GM15510 (cell line): Measurements from ENCODE around the gene PTEN.

Experiments
- POLR2A ChIP-seq: IDR thresholded peaks from 3 replicates; pipeline ENCODE4 v1.6.1; 2011; ENCODE audit warnings: borderline replicate concordance; ENCODE audit not compliant: insufficient read length; ENCODE audit errors: extremely low read depth

PTEN gene

DNA sequence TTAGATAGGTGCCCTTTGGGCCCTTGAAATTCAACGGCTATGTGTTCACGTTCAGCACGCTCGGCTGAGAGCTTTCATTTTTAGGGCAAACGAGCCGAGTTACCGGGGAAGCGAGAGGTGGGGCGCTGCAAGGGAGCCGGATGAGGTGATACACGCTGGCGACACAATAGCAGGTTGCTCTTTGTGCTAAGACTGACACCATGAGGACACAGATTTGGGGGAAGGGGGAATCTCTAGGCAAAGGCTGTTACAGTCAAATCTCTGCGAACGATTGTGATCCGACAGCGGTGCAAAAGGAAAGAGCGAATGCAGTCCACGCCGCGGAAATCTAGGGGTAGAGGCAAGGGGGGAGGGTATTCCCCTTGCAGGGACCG, 759 bp upstream of the PTEN start:
- no peak for TF ChIP-seq POLR2A

DNA sequence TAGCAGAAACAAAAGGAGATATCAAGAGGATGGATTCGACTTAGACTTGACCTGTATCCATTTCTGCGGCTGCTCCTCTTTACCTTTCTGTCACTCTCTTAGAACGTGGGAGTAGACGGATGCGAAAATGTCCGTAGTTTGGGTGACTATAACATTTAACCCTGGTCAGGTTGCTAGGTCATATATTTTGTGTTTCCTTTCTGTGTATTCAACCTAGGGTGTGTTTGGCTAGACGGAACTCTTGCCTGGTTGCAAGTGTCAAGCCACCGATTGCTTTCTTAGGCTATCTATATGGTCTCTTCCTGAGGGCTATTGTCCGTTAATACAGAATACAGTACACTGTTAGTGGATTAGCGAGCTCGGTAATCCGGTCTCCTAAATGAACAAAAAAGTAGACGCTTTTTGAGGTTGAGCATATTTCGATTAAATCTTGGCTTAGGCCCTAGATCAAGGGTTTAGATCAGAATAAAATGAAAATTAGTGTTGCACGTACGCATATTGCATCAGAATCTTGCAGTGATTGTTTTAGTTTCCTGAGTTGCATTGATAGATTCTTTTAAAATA, 1.2 kb downstream of the PTEN start:
- TF ChIP-seq POLR2A = peak; percentile 6

DNA sequence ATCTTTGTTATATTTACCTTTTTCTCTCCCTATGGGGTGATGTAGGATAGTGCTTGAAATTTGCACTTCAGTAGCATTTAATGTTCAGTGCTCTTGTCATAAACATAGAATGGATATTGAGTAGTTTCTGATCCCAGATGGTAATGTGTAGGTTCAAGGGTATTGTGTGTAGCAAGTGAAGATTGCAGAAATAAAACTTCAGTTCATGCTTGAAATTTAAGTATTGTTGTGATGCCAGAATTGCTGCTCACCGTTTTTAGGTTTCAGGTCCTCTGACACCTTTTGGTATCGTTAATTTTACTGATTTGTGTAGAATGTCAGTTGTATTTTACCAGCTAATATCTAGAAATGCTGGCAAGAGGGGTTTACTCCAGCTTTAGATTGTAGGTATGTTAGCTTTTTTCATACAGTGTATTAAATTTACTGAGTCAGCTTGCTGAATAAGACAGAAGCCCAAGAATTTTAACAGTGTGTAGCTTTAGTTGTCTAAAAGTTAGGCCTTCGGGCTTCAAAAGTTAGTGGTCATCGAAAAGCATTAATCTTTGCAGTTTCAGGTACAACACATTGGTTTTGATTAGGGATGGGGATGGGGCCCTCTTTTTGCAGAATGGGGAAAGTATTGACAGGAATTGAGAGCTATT, 1.9 kb downstream of the PTEN start:
- no peak for TF ChIP-seq POLR2A

DNA sequence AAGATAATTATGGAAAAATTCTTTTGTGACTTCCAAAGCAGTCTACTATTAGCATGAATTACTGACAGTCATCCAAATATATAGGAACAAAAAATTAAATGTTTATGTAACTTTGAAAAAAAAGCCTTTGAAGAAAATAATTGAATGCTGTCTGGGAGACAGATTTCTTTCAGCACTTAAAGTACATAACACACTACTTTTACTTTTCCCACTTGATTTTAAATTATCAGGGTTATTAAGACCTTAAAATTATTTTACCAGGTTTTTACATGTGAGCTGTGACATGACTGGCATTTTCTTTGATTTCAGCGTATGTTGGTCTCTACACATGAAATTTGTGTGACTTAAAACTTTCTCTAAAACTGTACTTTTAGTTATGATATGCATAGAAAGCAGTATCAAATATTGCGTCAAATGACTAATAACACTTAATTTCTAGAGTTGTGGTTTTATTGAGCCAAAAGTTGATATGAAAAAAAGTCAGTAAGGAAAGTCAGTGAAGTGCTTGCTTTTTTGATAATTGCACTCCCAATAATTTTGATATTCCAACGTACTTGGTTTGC, 3.1 kb downstream of the PTEN start:
- TF ChIP-seq POLR2A = no peak

DNA sequence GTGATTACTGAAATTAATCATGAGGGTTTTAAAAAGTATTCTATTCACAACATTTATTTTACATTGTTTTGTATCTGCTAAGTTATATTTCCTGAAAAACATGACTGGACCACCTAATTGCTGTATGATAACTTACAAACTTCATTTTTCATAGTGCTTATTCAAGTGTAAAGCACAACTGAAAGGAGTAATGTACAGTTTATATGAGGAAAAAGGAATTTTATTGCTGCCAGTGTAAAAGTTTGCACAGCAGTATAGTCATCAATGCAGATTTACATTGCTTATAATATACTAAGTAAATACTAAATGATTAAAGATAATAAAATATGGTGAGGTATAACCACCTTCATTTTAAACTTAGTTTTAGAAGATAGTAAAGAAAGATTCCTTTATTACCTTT, 4.0 kb downstream of the PTEN start:
- TF ChIP-seq POLR2A = no peak

DNA sequence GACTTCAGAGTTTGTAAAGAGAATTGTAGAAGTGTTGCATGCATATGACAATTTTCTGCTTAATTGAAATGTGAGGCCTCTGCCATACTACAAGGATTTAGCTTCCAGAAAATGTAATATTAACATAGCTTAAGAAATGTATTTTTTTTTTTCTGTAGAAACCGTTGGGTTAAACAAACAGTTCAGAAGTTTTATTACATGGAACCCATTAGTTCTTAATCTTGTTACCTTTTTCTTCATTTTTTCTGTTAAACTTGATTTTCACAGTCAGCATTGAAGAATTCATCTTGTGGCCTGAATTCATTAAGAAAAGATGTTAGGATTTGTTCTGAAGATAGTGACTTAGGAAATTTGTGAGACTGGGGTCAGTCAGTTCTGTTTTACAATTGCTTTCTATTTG, 4.9 kb downstream of the PTEN start:
- no peak for TF ChIP-seq POLR2A

DNA sequence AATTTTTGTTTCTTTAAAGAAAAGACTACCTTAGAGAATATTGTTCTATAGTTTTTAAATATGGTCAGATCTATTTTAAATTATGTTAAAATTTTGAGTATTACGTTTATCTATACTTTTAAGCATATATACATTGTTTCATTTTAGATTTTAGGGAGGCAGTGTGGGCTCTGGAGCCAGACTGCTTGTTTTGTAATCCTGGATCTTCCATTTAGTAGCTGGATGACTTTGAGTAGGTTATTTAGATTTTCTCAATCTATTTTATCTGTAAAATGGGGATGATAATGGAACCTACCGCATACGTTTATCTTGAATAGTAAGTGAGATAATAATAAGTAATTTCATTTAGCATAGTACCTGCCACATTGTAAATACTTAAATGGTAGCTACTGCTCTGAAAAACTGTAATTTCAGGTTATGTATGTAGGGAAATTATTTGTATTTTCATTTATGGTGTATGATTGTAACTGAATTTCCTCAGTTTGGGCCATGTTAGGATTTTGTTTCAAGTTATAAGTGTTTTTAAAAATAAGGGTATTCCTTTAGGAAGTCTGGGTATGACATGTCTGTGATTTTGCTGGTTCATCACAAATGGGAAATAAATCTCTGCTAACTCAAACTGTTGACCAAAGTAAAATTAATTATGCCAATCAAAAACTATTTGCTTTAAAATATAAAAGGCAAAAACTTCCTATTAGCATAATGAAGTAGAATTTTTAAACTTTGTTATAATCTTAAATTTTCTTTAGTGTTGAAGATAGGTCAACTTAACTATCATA, 6.5 kb downstream of the PTEN start:
- TF ChIP-seq POLR2A = no peak

DNA sequence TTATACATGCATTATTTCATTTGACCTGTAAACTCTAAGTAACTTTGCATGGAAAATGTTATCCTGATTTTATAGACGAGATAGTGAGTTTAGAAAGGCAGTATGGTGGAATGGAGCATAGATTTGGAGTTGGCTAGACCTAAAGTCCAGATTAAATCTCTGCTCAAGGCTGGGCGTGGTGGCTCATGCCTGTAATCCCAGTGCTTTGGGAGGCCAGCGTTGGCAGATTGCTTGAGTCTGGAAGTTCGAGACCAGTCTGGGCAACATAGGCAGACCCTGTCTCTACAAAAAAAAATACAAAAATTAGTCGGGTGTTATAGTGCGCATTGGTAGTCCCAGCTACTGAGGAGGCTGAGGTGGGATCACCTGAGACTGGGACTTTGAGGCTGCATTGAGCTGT, 9.4 kb downstream of the PTEN start:
- TF ChIP-seq POLR2A = no peak

DNA sequence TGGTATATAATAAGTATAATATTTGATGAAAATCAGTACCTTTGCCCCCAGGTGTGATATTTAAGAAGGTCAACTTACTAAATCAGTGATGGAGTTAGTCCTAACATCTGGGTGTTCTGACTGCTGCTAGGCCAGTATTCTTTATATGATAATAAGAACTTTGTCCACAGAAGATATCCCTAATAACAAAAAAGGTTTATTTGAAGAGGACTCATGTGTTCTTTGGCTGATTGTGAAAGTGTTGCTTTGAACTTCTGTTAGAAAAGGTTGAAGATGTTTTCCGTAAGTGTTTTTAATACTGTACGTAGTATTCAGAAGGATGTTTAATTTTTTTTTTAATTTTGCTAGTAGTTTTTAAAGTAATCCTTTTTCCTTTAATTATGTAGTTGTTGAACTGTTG, 10.2 kb downstream of the PTEN start:
- TF ChIP-seq POLR2A = no peak

DNA sequence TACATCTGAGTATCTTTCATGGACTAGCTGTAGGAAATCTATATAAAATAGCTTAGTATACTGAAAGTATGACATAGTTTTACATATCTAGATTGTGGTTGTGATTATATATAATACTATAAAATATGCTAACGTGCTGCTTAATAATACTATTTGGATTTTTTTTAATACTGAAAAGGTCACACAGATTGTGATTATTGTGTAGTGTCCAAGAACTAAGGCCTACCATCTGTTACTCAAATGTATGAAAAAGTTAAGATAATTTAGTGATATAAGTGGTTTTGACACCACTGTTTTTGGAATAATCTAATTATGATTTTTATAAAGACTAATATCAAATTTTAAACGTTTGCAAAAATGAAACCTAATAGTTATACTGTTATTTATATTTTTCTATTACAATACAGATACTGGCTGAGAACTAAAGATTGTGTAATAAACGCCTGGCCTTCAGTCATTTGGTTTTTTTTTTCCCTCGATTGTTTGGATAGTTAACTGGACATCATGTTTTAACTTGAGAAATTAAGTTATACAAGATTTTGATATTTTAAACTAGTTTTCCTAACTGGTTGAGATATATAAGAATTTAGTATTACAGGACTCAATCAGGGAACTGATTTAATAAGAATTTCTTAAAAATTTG, 12.6 kb downstream of the PTEN start:
- TF ChIP-seq POLR2A = no peak

DNA sequence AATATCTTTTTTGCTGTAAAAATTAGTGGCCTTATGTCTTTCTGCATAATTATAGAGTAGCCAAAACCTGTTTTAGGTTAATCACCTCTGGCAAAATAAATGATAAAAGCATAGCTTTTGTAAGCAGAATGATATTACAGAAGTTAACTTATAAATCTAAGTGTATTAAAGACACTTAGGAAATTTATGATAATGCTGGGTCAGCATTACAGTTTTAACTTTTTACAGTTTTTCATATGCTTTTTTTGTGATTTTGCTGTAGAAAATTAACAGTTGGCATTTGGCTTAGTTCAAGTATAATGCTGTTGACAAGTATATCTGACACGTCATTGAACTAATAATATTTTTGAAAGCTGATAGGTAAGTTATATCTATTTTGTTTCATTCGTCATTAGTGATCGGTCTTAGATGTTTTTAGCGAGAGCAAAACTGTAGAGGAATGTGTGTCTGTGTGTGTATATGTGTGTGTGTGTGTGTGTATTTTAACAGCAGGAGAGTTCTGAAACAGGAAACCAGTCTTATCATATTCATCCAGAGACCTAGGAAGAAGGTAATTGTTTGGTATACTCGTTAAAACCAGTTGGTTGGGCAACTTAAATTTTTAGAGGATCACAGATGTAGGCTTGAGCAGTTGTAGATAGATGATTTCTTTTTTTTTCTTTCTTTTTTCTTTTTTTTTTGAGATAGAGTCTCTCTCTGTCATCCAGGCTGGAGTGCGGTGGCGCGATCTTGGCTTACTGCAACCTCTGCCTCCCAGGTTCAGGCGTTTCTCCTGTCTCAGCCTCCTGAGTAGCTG, 15.4 kb downstream of the PTEN start:
- TF ChIP-seq POLR2A = no peak

DNA sequence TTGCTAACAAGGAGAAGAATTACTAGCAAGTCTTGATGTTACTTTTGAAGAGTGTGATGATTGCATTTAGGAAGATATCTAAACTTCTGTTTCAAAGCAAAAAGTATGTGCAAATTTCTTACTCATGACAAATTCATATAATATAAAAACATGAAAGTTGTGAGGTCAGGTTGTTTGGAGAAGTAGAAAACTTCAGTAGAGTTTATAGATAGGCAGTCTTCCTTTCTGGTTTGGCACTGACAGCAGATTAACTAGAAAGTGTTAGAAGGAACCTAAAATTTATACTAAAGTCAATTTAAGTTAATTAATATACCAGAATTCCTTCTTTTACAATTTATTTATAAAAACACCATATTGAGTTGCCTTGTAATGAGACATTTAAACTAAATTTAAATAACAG, 16.9 kb downstream of the PTEN start:
- TF ChIP-seq POLR2A = no peak

DNA sequence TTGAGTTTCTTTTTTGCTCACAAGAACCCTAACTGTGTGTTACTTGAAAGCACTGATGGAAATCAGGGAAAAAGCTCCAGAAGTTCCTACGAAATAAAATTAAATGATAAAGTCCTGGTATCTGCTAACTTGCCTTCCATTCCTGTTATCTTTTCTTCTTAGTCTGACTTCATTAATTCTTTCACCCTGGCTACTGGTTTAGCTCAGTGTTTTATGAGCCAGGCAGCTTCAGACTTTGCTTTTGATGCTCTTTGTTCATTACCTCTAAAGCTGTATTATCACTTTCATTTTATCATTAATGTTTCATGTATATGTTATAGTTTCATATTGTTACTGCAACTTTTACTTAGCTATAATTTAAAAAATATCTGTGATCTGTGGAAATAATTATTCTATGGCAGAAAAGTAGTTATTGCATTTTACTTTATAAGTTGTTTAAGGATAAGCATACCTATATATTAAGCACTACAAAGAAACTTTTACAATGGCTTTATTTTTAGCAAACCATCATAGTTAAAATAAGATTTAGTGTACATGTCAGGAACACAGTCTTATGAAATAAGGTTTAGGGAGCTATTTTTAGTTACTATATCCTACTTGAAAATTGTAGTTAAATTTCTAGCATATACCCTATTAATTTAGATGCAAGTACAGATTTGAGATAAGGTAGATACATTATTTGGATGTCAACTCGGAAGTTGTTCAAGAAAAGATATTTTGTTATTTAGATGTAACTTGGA, 19.3 kb downstream of the PTEN start:
- no peak for TF ChIP-seq POLR2A

DNA sequence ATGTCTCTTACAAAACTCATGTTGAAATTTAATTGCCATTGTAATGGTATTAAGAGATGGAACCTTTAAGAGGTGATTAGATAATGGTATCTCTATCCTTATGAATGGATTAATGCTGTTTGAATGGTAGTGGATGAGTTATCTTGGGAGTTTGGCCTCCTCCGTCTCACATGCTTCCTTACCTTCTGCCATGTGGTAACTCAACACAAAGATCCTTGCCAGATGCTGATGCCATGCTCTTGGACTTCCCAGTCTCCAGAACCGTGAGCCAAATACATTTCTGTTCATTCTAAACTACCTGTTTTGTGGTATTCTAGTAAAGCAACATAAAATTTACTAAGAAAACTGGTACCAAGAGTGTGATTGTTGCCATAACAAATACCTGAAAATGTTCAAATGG, 23.2 kb downstream of the PTEN start:
- TF ChIP-seq POLR2A = no peak
